Lower leg skin (tissue), 3 donors: ENCODE measurements around the gene TEX28.

Source experiments
- CTCF ChIP-seq, 3 donors: fragments of 450-650 bp; IDR thresholded peaks; one replicate each; pipeline ENCODE4 v1.5.1; 2016; ENCODE audit warnings: antibody characterized with exemption in 3 of 3, mild to moderate bottlenecking in 3 of 3, moderate library complexity in 2 of 3
- POLR2A ChIP-seq, 2 donors: fragments of 450-650 bp; IDR thresholded peaks; one replicate each; pipeline ENCODE4 v1.6.1; 2016 to 2017; ENCODE audit warnings: antibody characterized with exemption in 2 of 2, mild to moderate bottlenecking in 1 of 2, moderate library complexity in 1 of 2

- no peak for TF ChIP-seq CTCF (IDR thresholded peaks at IDR 0.05)
- no peak for TF ChIP-seq POLR2A (IDR thresholded peaks at IDR 0.05)
Measured at GRCh38 chrX:154327038-154327820, 32.3 kb upstream of the TEX28 start.
